ENCODE measurements around the gene POM121C.
A peak's percentile ranks its signal among the peaks of the same experiment; 100 is the strongest.
"Not testable (repeated sequence)": the region's sequence is repeated elsewhere in the genome, so short reads cannot be mapped to it uniquely, and the experiment has no call there.

Gene POM121C

DNA sequence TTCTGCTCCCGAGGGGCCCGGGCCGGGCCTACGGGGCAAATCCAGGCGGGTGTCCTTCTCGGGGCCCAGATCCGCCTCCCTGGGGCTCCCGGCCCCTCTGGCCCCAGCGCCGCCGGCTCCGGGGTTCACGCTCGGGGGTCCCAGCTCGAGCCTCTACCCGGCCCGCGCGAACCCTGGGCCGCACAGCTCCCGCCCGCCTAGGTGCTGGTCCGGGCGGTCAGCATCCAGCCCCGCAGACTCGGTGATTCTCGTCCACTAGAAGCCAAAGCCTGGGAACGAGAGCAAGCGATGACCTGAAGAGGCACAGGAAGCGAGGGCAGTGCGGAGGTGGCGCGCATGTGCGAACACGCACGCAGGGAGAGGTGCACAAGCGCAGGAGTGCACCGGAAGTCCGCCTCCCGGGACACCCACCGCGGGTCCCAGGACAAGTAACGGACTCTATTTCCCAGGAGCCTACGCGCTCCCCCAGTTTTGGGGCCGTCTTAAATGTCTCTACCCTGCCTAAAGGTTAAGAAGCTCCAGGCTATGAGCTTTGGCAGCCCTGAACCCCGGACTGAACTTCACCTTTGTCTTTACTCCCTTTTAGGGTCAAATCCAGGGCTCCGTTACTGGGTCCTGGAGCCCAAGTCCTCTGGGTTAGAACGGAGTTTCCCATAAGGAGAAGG, at the start of gene POM121C:
TSS of gene POM121C (minus strand) at position 321 of the 665 bp plus-strand sequence. CDS start 44,803 bp downstream, outside the sequence.
- DNase-seq: peak; percentile 72 to 74

DNA sequence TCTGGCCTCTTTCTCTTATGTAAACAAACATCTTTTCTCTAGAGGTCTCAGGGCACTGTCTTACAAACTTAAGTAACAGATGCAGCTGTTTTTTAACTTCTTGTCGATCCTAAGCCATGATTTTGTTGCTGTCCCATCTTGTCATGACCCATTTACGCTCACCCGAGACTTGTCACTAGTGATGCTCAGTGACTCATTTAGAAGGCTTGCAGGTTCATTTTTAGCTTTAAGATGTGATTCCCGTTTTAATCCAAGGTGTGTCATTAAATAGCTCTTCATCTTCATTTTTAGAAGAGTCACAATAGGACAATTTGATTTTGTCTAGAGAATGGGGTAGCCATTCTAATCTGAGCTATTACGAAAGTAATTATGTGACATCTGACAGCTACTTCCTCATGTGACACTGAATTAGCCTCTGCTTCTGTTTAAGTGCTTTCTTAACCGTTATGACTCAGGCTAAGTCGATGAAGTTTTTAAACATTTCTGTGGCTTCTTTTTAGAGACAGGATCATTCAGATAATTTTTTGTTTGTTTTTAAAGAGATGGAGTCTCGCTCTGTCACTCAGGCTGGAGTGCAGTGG, 48.7 kb upstream of the POM121C start:
- DNase-seq: peak; percentile 80 to 91

DNA sequence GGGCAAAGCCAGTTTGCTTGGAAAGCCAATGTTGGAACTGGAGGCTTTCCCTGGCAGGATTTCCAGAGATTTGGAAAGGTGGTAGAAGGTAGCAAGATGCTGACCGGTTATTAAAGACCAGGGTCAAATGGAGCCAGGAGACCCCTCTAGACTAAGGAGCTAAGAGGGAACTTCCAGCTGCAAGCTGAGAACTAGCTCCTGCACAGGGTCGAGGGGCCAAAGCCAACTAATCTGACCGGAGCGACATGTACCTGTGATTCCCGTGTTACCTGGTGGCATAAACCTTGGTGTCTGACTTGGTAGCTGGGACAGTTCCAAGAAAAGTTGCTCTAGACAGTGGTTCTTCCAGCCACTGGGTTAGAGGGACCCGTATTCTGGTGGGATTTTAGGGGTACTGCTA, 47.8 kb upstream of the POM121C start:
- no peak for DNase-seq

DNA sequence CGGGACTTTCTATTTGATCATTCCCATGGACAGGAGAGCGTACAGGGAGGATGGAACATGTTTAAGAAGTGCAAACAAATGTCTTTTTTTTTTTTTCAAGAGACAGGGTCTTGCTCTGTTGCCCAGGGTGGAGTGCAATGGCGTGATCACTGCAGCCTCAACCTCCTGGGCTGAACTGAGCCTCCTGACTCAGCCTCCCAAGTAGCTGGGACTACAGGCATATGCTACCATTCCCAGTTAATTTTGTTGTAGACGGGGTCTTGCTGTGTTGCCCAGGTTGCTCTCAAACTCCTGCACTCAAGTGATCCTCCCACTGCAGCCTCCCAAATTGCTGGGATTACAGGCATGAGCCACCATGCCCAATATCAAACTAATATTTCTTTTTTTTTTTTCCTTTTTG, 46.5 kb upstream of the POM121C start:
- no peak for DNase-seq

DNA sequence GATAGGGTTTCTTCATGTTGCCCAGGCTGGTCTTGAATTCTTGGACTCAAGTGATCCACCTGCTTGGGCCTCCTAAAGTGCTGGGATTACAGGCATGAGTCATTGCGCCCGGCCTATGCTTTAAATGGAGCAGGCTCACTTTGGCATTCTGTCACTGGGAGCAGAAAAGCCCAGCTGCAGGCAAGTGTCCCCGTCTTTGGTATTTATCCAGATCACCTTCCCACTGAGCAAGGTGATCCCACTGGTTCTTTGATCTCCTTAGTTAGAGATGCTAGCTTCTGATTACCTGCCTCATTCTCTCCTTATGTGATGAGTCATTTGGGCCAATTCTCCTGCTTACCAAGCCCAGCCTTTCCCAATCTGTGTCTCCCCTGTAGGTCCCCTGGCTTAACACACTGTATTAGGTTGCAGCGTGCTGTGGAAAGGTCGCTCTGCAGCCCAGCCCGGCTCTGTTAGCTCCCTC, 45.3 kb upstream of the POM121C start:
- no peak for DNase-seq

DNA sequence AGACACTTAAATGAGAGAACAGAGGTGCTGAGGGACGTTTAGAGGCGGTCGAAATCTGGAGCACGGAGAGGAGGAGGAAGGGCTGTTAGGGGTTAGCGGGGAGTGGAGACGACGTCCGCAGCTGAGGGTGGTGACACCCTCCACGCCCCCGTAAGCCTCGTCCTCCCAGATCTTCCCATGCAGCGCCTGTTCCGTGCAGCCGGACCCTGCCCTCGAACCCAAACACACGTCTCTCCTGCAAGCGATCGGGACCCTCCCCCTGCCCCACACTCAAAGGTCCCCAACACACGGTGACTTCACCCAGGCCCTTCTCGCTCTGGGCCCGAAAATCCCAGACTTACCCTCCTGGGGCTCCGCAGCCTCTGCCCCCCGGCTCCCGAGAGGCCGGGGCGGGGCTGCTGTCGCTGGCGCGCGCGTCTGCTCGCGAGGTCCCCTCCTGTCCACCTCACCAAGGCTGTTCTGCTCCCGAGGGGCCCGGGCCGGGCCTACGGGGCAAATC, 41.2 kb upstream of the POM121C start:
- not testable (repeated sequence) for DNase-seq

DNA sequence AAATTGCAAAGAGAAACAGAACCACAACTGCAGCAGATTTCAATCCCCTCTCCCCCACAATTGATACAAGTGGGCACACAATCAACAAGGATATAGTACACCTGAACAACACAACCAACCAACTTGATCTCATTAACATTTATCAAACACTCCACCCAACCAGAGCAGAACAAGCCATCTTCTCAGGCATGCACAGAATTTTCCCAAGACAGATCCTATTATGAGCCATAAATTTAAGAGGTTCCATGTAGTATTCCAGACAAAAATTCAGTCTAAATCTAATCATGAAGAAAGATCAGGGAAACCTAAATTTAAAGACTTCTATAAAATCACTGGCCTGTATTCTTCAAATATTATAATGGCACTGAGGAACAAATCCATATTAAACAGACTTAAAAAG, 35.6 kb upstream of the POM121C start:
- DNase-seq: not testable (repeated sequence)

DNA sequence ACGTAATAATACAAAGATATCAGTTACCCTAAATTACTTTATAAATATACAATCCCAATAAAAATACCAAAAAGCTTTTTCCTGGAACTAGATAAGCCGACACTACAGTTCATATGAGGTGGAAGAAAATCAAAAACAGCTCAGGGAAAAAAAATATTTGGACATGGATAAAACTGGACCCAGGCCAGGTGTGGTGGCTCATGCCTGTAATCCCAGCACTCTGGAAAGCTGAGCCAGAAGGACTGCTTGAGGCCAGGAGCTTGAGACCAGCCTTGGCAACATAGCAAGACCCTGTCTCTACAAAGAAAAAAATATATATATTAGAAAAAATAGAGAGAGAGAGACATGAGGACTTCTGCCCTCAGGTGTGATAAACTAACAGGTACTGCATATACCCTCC, 32.7 kb upstream of the POM121C start:
- DNase-seq: not testable (repeated sequence)

DNA sequence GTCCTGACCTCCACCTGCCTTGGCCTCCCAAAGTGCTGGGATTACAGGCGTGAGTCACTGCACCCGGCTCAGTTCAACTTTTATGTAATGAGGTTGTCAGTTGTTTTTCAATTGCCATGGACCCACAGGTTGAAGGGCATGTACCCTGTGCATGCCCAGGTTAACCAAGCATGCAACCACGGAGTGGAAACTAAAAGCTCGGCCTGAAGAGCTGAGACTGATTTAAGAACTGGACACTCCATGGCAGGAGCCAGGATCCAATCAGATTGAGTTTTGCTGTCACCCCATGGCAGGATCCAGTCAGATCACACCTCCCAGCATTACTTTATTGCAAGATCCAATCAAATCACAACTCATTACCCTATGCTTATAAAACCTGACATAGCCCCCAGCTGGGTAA, 22.9 kb upstream of the POM121C start:
- not testable (repeated sequence) for DNase-seq

DNA sequence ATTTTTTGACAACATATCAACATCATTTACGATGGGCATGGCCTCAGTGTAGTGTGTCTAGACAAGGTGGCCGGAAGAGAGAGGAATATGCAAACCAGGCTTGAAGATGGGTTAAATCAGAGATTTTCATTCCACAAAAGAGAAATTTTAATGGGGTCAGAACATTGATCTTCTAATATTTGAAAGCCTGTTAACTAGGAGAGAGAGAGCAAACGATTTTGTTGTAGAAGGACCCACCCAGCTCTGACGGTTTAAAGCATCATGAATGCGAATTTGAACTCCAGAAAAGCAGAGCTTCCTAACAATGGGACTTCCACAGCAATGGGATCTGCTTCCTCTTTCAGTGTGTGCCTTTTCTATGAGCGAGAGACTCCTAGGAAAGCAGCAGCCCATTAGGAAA, 5.9 kb upstream of the POM121C start, which contains the start of gene SPDYE5:
TSS of gene SPDYE5 (plus strand) at position 301 of the 400 bp plus-strand sequence. CDS start 1,728 bp downstream, outside the sequence.
- DNase-seq: not testable (repeated sequence)

DNA sequence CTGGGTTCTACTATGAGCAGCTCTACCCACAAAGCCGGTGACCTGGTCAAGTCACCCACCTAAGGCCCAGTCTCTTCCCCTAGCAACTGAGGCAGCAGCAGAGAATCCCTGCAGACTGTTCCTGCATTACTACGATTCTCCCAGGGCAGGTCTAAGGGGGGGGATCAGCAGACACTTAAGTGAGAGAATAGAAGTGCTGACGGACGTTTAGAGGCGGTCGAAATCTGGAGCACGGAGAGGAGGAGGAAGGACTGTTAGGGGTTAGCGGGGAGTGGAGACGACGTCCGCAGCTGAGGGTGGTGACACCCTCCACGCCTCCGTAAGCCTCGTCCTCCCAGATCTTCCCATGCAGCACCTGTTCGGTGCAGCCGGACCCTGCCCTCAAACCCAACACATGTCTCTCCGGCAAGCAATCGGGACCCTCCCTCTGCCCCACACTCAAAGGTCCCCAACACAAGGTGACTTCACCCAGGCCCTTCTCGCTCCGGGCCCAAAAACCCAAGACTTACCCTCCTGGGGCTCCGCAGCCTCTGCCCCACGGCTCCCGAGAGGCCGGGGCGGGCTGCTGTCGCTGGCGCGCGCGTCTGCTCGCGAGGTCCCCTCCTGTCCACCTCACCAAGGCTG, 632 bp downstream of the POM121C start:
- not testable (repeated sequence) for DNase-seq

DNA sequence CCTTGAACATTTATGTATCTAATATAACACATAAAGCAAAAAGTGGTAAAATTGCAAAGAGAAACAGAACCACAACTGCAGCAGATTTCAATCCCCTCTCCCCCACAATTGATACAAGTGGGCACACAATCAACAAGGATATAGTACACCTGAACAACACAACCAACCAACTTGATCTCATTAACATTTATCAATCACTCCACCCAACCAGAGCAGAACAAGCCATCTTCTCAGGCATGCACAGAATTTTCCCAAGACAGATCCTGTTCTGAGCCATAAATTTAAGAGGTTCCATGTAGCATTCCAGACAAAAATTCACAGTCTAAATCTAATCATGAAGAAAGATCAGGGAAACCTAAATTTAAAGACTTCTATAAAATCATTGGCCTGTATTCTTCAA, 5.8 kb downstream of the POM121C start:
- not testable (repeated sequence) for DNase-seq

DNA sequence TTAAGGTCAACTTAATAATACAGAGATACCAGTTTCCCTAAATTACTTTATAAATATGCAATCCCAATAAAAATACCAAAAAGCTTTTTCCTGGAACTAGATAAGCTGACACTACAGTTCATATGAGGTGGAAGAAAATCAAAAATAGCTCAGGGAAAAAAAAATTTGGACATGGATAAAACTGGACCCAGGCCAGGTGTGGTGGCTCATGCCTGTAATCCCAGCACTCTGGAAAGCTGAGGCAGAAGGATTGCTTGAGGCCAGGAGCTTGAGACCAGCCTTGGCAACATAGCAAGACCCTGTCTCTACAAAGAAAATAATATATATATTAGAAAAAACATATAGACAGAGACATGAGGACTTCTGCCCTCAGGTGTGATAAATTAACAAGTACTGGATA, 8.6 kb downstream of the POM121C start:
- not testable (repeated sequence) for DNase-seq

DNA sequence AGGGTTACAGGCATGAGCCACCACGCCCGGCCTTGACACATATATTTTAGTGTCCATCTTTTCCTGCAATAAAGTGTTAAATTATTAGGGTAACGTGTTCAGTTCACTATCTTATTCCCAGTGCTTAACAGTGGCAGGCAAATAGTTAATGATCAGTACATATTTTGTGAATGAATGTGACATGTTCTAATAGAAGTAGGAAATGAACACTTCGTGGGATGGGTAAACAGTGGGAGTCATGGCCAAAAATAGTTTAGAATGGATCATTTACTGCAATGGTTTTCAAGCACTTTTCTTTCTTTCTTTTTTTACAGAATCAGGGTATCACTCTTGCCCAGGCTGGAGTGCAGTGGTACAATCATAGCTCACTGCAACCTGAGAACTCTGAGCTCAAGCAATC, 15.9 kb downstream of the POM121C start:
- DNase-seq: not testable (repeated sequence)

DNA sequence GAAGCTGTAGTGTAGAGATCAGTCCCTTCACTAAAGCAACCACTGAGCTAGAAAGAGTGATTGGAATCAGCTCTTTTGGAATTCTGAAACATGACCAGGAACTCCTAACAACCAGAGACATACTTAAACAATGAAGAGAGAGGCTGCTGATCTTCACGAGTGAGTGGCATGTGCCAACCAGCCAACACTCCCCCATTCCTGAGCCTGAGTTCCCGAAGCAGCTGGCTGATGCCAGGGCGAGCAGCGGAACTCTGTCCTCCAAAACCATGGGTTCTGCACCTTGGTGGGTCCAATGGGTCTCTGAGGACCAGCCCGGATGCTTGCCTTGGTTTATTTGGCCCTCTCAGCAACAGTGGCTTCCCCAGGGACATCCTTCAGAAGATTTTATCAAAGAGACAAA, 25.6 kb downstream of the POM121C start:
- not testable (repeated sequence) for DNase-seq

DNA sequence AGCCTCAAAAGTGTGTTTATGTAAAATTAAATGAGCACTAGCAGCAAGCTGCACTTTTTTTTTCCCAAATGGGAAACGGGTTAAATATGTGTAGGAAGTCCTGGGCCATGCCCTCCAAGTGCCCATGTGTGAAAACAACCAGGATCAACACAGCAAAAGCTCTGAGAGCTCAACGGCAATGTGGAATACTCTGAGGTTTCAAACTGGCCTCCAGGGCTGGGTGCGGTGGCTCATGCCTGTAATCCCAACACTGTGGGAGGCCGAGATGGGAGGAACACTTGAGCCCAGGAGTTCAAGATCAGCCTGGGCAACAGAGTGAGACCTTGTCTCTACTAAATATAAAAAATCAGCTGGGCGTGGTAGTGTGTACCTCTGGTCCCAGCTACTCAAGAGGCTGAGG, 28.1 kb downstream of the POM121C start:
- not testable (repeated sequence) for DNase-seq

DNA sequence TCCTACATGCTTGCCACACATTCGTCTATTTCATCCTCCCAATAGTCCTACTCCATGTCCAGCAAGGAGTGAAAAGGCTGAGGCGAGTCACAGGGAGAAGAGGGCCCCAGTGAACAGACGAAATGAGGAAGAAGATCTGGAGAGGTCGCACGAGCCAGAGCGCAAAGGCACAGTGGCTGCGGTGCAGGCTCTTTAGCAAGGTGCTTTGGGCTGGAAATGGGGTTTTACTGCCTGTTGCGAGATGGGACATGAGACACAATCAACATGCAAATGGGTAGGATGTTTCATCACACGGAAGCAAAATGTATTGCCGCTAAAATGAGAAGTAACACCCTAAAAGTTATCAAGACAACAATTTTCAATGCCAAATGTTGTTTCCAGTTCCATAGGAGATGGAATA, 29.7 kb downstream of the POM121C start:
- DNase-seq: not testable (repeated sequence)

DNA sequence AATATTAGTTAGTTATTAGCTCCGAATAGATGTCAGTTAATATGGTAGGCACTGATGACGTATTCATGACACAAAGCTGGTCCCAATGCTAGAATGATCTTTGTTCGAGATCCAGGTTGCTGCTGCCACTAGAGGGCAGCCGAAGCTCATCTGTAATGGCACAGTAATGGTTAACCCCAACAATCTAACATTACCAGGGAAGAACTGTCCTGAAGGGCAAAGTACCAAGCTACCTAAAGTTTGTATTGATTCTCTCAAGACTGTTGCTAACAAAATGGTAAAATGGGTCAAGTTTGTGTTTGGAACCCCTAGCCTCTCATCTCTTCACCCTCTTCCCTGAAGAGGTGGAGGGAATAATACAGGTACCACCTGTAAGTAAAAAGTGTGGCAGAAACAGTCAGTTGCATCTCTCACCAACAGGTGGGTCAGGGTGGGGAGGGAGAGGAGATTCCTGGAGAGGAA, 33.6 kb downstream of the POM121C start:
- DNase-seq: not testable (repeated sequence)

DNA sequence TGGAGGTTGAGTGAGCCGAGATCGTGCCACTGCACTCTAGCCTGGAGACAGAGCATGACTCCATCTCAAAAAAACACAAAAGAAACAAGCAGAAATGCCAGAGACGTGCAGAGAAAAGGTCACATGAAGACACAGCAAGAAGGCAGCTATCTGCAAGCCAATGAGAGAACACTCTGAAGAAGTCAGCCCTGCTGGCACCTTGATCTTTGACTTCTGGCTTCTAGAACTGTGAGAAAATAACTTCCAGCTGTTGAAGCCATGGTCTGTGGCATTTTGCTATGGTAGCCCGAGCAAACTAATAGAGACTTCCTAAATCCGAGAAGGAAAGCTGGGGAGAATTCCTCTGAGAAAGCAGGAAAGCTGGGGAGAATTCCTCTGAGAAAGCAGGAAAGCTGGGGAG, 36.2 kb downstream of the POM121C start:
- DNase-seq: not testable (repeated sequence)

DNA sequence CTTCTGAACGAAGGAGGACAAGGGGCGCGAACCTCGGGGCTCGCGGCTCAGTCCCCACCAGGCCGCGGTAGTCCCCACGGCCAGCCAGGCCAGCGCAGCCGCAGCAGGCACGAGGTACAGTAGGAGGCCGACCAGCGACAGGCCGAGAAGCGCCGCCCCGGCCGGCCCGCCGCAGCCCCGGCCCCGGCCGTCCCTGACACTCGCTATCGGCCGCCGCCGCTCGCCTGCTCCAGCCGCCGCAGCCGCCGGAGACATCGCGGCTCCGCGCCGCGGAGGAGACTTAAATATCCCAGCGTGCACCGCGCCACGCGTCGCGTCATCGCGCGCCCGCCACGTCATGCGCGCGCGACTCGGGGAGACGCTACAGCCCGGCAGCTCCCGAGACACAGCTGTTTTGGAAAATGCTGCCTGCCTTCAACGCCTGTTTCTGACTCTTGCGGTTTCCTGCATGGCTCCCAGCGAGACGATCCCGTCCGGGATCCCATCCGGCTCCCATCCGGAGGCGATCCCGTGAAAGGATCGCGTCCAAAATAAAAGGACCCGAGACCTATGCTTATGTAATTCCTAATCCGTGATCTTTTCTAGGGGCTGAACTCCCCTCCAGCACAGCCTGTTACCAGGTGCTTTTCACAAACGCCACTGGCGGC, 43.5 kb downstream of the POM121C start:
- DNase-seq: not testable (repeated sequence)

DNA sequence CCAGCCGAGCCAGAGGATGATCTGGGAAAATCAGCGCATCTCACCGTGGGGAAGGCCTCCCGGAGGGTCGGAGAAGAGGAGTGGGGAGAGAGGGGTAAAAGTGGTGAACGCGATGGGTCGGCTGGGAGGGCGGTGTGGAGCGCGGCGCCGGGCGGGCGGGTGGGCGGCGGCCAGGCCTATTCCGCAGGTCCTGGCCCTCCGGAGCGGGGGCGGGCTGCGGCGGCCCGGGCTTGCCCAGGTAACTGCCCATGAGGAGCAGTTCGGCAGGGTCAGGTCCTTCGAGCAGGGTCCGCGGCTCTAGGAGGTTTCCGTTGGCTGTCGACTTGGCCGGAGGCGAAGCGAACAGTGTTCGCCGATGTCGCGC, 44.0 kb downstream of the POM121C start:
- DNase-seq: not testable (repeated sequence)

DNA sequence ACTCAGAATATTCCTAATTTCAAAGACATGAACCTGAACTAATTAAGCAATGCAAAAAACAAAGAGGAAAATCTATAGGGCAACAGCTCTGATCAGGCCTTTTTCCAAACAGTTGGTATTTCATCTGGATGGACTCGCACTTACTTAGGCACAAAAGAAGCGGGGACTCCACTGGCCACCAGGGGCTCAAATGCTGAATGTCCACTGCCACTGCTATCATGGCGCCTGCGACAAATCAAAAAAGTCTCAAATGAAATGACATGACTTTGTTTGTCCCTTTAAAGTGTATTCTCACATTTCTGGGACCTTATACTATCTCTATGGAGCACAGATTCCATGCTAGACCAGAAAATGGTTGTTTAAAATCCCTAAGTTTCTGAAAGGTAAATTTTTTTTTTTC, 47.1 kb downstream of the POM121C start:
- not testable (repeated sequence) for DNase-seq

DNA sequence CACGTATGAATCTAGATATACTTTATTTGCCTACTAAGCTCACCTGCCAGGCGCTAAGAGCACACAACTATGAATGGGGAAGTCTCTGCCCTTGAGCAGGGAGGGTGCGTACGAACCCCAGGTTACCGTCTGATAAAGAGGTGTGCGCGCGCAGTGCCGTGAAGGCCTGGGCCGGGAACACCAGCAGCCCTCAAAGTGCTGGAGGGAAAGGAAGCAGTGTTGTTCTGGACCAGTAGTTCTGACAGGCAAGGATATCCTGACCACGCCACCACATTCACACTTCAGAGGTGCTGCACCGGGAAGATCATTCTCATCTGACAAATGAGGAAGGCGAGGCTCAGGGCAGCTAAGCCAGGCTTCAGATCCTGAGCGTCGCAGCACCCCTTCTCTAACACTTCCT, 62.6 kb downstream of the POM121C start:
- not testable (repeated sequence) for DNase-seq
